ENCODE measurements around the gene TDP1.

DNA sequence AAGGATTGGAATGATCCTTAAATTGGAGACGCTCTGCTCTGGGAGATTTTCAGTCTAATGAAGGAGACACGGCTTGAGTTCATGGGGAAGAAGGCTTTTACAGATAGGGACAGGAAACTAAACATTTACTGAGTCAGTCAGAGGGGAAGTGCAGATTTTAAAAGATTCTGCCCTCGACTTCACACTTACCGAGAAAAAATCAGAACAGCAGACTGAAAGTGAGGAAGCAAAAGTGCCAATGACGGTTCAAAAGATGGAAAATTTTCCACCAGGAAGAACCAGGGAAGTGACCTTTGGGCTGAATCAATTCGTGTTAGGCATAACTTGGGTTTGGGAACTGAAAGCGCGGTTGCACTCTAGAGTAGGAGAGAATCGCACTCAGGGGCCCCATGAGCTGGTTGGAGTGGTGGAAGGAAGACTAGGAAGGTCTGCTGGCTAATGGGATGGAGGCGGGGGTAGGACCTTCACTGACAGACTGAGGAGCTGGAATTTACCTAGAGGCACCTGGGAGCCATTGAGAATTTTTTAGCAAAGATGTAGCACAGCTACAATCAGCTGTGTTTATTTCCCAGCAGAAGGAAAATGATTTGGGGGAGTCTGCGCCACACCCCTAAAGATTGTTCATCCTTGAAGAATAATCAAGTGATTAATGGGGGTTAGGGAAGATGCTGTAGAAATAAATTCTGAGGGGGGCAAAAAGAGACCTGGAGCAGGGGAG is 107.3 kb downstream of the TDP1 start:
- TF ChIP-seq, protein P1, sequence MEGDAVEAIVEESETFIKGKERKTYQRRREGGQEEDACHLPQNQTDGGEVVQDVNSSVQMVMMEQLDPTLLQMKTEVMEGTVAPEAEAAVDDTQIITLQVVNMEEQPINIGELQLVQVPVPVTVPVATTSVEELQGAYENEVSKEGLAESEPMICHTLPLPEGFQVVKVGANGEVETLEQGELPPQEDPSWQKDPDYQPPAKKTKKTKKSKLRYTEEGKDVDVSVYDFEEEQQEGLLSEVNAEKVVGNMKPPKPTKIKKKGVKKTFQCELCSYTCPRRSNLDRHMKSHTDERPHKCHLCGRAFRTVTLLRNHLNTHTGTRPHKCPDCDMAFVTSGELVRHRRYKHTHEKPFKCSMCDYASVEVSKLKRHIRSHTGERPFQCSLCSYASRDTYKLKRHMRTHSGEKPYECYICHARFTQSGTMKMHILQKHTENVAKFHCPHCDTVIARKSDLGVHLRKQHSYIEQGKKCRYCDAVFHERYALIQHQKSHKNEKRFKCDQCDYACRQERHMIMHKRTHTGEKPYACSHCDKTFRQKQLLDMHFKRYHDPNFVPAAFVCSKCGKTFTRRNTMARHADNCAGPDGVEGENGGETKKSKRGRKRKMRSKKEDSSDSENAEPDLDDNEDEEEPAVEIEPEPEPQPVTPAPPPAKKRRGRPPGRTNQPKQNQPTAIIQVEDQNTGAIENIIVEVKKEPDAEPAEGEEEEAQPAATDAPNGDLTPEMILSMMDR (IDR thresholded peaks at IDR 0.05): no peak
- TF ChIP-seq EZH2 (IDR thresholded peaks at IDR 0.05): peak; percentile 14

All from neural progenitor cell (in vitro differentiated cells).